Adrenal gland (tissue), 5 donors: ENCODE results near the gene SYTL3.

Experiments used
- POLR2A ChIP-seq, 2 donors: fragments of 450-650 bp; IDR thresholded peaks; one replicate each; pipeline ENCODE4 v1.6.1; 2017; ENCODE audit warnings: antibody characterized with exemption in 2 of 2, mild to moderate bottlenecking in 2 of 2, moderate library complexity in 1 of 2
- TF ChIP-seq, protein P1 (sequence below), 6 experiments: fragments of 450-650 bp in 4 of 6; fragments of 200-600 bp in 2 of 6; sonication (generic) in 1 of 6; IDR thresholded peaks; 1 replicate in 5 of 6; 2 replicates in 1 of 6; pipeline versions ENCODE4 v1.5.1 to v1.8.0; 2016 to 2021; ENCODE audit warnings: antibody characterized with exemption in 6 of 6, mild to moderate bottlenecking in 2 of 6, moderate library complexity in 1 of 6
- donor health status: DM: no; HTN: no; CAD: no.

DNA sequence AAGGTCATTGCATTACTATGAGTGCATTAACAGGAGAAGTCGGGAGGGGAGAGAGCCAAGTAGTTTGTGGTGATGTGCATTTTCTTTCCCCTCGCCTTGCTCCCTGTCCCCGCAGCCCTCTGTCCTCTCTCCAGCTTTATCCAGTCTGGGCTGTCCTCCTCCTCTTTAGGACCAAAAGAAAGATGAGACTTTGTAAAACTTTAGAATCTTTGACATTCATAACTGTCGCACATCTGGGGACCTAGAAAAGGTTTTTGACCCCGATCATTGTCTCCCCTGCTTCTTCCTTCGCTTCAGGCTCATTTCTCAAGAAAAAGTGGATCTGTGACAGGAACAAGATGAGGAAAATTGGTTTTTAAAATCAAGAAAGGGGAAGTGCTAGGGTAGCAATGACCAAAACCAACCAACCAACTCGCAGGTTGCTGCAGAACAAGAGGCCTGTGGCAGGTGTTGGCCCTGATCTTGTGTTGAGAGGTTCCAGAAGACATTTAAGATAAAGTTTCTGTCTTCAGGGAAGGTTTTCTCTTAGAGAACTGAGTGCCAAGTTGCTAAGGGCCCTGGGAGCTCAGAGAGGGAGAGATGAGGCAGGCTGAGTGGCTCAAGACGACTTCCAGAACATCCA, 17.6 kb downstream of the SYTL3 start:
- TF ChIP-seq, protein P1, sequence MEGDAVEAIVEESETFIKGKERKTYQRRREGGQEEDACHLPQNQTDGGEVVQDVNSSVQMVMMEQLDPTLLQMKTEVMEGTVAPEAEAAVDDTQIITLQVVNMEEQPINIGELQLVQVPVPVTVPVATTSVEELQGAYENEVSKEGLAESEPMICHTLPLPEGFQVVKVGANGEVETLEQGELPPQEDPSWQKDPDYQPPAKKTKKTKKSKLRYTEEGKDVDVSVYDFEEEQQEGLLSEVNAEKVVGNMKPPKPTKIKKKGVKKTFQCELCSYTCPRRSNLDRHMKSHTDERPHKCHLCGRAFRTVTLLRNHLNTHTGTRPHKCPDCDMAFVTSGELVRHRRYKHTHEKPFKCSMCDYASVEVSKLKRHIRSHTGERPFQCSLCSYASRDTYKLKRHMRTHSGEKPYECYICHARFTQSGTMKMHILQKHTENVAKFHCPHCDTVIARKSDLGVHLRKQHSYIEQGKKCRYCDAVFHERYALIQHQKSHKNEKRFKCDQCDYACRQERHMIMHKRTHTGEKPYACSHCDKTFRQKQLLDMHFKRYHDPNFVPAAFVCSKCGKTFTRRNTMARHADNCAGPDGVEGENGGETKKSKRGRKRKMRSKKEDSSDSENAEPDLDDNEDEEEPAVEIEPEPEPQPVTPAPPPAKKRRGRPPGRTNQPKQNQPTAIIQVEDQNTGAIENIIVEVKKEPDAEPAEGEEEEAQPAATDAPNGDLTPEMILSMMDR (IDR thresholded peaks at IDR 0.05) = no peak
- no peak for TF ChIP-seq POLR2A (IDR thresholded peaks at IDR 0.05)
